ENCODE data around the gene VEGFA. TPM values are rescaled to one million over a fixed set of nuclear protein-coding genes. Genes with fewer than 3 reads are reported as not detected.
A peak's percentile ranks its signal among the peaks of the same experiment; 100 is the strongest.

VEGFA gene
- total and polyA plus RNA-seq, 2 of the 8 experiments (the other 6 are each of a cell fraction or from before 2014, with no cell fraction given): 42.2 to 58.5 TPM

GRCh38 chr6:43825187-43826115 lies 55.4 kb downstream of the VEGFA start:
- H3K23me2 ChIP-seq (ENCODE audit: low read depth, low read length): no peaks in the 10 kb centered on the region
- H2AFZ ChIP-seq (ENCODE audit: low read length): no peak overlapping the region
- 81% methylated on average over 13 of the region's 16 CpGs; no CpG with 5 or more reads in 1 of the 2 experiments for WGBS, 2 experiments (ENCODE audit: extremely low coverage in 1 of 2, insufficient coverage in 1 of 2, insufficient read length in 1 of 2, insufficient replicate concordance in 2 of 2, low coverage in 1 of 2, low lambda C conversion rate in 2 of 2, missing lambda C conversion rate in 1 of 2)
- H2AK5ac ChIP-seq (ENCODE audit: low read depth, low read length): no peak overlapping the region
- no peaks in the 10 kb centered on the region for H3K36me3 ChIP-seq (ENCODE audit: control insufficient read depth in 2 of 4, insufficient read depth in 4 of 4, low read length in 3 of 4)
- DNase-seq (ENCODE audit: low read depth in 1 of 2, low spot score in 2 of 2): no peak
- H2BK120ac ChIP-seq (replicated peaks; ENCODE audit: low read depth, low read length): no peak overlapping the region
- H3K9ac ChIP-seq (replicated peaks in 1 of 4; ENCODE audit: extremely low read depth in 1 of 4, low read depth in 3 of 4, low read length in 3 of 4): no peak overlapping the region
- H2BK12ac ChIP-seq (ENCODE audit: low read depth, low read length): 0 out of 2 replicates have a peak overlapping the region, but pooled peaks have one; percentile 27
- H3K27ac ChIP-seq (ENCODE audit: low read depth, low read length): no peak overlapping the region
- H3K14ac ChIP-seq (ENCODE audit: insufficient read length): no peak overlapping the region
- H2BK20ac ChIP-seq (ENCODE audit: low read length): no peak overlapping the region
- ChIA-PET CTCF (ENCODE audit: partially characterized antibody) (interaction anchor here (1.0 to 2.9 kb wide), 8 partner anchors 8 to 75 kb away, joined by 3 to 18 read pairs (median 3); partner anchors contain the start of gene VEGFA), POLR2A (ENCODE audit: partially characterized antibody) (interaction anchor here (1.2 to 1.5 kb wide), 2 partner anchors 9 to 52 kb away, joined by 3 read pairs; no protein-coding TSS in a partner anchor)
- H4K20me1 ChIP-seq (replicated peaks in 1 of 2; ENCODE audit: control insufficient read depth in 1 of 2, insufficient read depth in 2 of 2, low read length in 2 of 2): no peaks in the 10 kb centered on the region
- no peak overlapping the region for H4K8ac ChIP-seq (ENCODE audit: extremely low read depth, insufficient read depth, low read length)
- H3K79me2 ChIP-seq (ENCODE audit: control insufficient read depth in 1 of 2, insufficient read depth in 2 of 2, low read length in 2 of 2): no peaks in the 10 kb centered on the region
- H2BK5ac ChIP-seq (ENCODE audit: low read depth, low read length): no peak overlapping the region
- no peaks in the 10 kb centered on the region for H3K79me1 ChIP-seq (ENCODE audit: low read depth, low read length)
- no peak for FAIRE-seq
- no peaks in the 10 kb centered on the region; a peak in 2 of 7 replicates for H3K27me3 ChIP-seq (replicated peaks in 1 of 4; ENCODE audit: control insufficient read depth in 3 of 4, extremely low read depth in 1 of 4, insufficient read depth in 3 of 4, low read length in 3 of 4)
- H4K91ac ChIP-seq (replicated peaks; ENCODE audit: insufficient read length, low read length): no peak overlapping the region
- H3K56ac ChIP-seq (replicated peaks; ENCODE audit: insufficient read length, low read depth, low read length): no peak overlapping the region
- H3K23ac ChIP-seq (ENCODE audit: insufficient read length): no peak overlapping the region
- peaks cover 0 to 4% (median 0%) of the 10 kb centered on the region in 4 experiments; a peak in 2 of 7 replicates for H3K4me1 ChIP-seq (replicated peaks in 1 of 4; ENCODE audit: control insufficient read depth in 3 of 4, insufficient read depth in 4 of 4, low read length in 3 of 4)
- H3K9me3 ChIP-seq (ENCODE audit: insufficient read depth in 2 of 2, low read depth in 1 of 2, low read length in 1 of 2): no peaks in the 10 kb centered on the region
- no peak overlapping the region for H4K5ac ChIP-seq (ENCODE audit: insufficient read length, low read depth, low read length)
- H3K4me3 ChIP-seq (ENCODE audit: extremely low read depth in 1 of 4, insufficient read depth in 2 of 4, low read depth in 3 of 4, low read length in 4 of 4): no peak overlapping the region
- H3K4ac ChIP-seq (replicated peaks; ENCODE audit: insufficient read length, low read depth, low read length): no peak overlapping the region
- no peak overlapping the region for H3K4me2 ChIP-seq (ENCODE audit: insufficient read depth in 1 of 2, low read depth in 2 of 2, low read length in 2 of 2)
- no peak overlapping the region for H3K18ac ChIP-seq (ENCODE audit: extremely low read depth, low read length)
- peak overlapping the region; percentile 72; the same call in 1 of the 2 replicates for H2BK15ac ChIP-seq (ENCODE audit: low read length)
